Stimulated activated CD4-positive, alpha-beta T cell treated with anti-CD3 and anti-CD28 coated beads, Interleukin-4, amount 100 ng/mL, for 1 hour (primary cell): ENCODE results near the gene ANKS6.
"Not testable (repeated sequence)": the region's sequence is repeated elsewhere in the genome, so short reads cannot be mapped to it uniquely, and the experiment has no call there.

Source experiments
- DNase-seq: peaks from one replicate; pipeline ENCODE4 v3.0.0-alpha.2; 2020

Gene ANKS6

GRCh38 chr9:98690686-98691085 is 105.7 kb downstream of the ANKS6 start:
- DNase-seq: no peak

GRCh38 chr9:98688710-98689495 is 107.5 kb downstream of the ANKS6 start:
- DNase-seq: no peak

GRCh38 chr9:98687911-98688310 is 108.4 kb downstream of the ANKS6 start:
- DNase-seq: no peak

GRCh38 chr9:98686961-98687855 is 109.1 kb downstream of the ANKS6 start:
- DNase-seq: no peak

GRCh38 chr9:98684816-98685215 is 111.5 kb downstream of the ANKS6 start:
- DNase-seq: not testable (repeated sequence)
